Gastroesophageal sphincter (tissue), 4 donors: ENCODE data around the gene ADAMTS19. TPM values are rescaled to one million over a fixed set of nuclear protein-coding genes. Genes with fewer than 3 reads are reported as not detected.

ENCODE experiments used
- ATAC-seq: fragments of 150-250 bp; one replicate; pipeline ENCODE4 v1.9.1; 2016; ENCODE audit warnings: mild to moderate bottlenecking, moderate library complexity
- H3K27ac ChIP-seq, 4 donors: fragments of 200-600 bp; sonication (generic) in 3 of 4; 1 replicate in 3 of 4; 2 replicates in 1 of 4; pipeline ENCODE4 v1.5.1; 2016 to 2019
- H3K27me3 ChIP-seq: fragments of 200-600 bp; sonication (generic); one replicate; pipeline ENCODE4 v1.5.1; 2019
- H3K36me3 ChIP-seq, 2 donors: fragments of 200-600 bp; sonication (generic); one replicate each; pipeline ENCODE4 v1.5.1; 2019; ENCODE audit warnings: control low read depth in 1 of 2
- H3K4me1 ChIP-seq, 3 donors: fragments of 200-600 bp; sonication (generic); 1 replicate in 2 of 3; 2 replicates in 1 of 3; pipeline ENCODE4 v1.5.1; 2016 to 2019; ENCODE audit warnings: control low read depth in 2 of 3
- H3K4me3 ChIP-seq, 2 donors: fragments of 200-600 bp; sonication (generic); one replicate each; pipeline ENCODE4 v1.5.1; 2019; ENCODE audit warnings: mild to moderate bottlenecking in 1 of 2, moderate library complexity in 1 of 2
- H3K9me3 ChIP-seq, 3 donors: fragments of 200-600 bp; sonication (generic); one replicate each; pipeline ENCODE4 v1.5.1; 2017 to 2019; ENCODE audit warnings: control low read depth in 2 of 3
- CTCF ChIP-seq, 4 experiments: fragments of 200-600 bp in 2 of 4; fragments of 450-650 bp in 2 of 4; sonication (generic) in 1 of 4; IDR thresholded peaks; one replicate each; pipeline ENCODE4 v1.5.1; 2017 to 2019; ENCODE audit warnings: antibody characterized with exemption in 4 of 4, mild to moderate bottlenecking in 2 of 4, moderate library complexity in 2 of 4
- EP300 ChIP-seq: sonication (generic); formaldehyde crosslinking; IDR thresholded peaks from one replicate; pipeline ENCODE4 v1.6.1; 2017; ENCODE audit warnings: antibody characterized with exemption, mild to moderate bottlenecking
- POLR2A ChIP-seq, 2 donors: fragments of 450-650 bp; IDR thresholded peaks; one replicate each; pipeline ENCODE4 v1.6.1; 2017; ENCODE audit warnings: antibody characterized with exemption in 2 of 2, mild to moderate bottlenecking in 2 of 2, moderate library complexity in 1 of 2
- POLR2AphosphoS5 ChIP-seq: sonication (generic); formaldehyde crosslinking; IDR thresholded peaks from one replicate; pipeline ENCODE4 v1.6.1; 2017; ENCODE audit warnings: antibody characterized with exemption
- WGBS, 2 donors: methylation state at CpG; one replicate each; pipeline ENCODE4 v1.1.5; 2018; ENCODE audit warnings: low coverage in 1 of 2; 5-methylcytosine and 5-hydroxymethylcytosine counted together
- total RNA-seq, 4 donors: library from RNA; depleted of rRNA; stranded (reverse); fragments of >200 nt; gene quantifications; one replicate each; pipeline ENCODE4 v1.1.0, GENCODE V29; 2016

Gene ADAMTS19
- total RNA-seq, 4 donors from 2014 or later = 0.94 to 11.3 (median 4.4) TPM

GRCh38 chr5:129747572-129748407, 287.7 kb downstream of the ADAMTS19 start, which contains the start of gene MINAR2:
MINAR2 (plus strand) TSS chr5:129748094; CDS start chr5:129748191, 97 bp downstream.
- 78 to 79% methylated on average over 10 to 12 of the region's 13 CpGs for WGBS, 2 donors
- no peaks in the 10 kb centered on the region for H3K4me1 ChIP-seq
- no peak within 1 kb of the TSS for H3K4me3 ChIP-seq
- H3K36me3 ChIP-seq = no peaks in the 10 kb centered on the region
- no peaks in the 10 kb centered on the region for H3K27me3 ChIP-seq
- no peak within 1 kb of the TSS for H3K27ac ChIP-seq
- no peak for ATAC-seq
- TF ChIP-seq EP300 = no peak
- no peak for TF ChIP-seq POLR2A (IDR thresholded peaks at IDR 0.05)
- no peak for TF ChIP-seq POLR2AphosphoS5
- no peak for TF ChIP-seq CTCF (IDR thresholded peaks at IDR 0.05)
- no peaks in the 10 kb centered on the region for H3K9me3 ChIP-seq

- no peaks in the 10 kb centered on the region for H3K36me3 ChIP-seq
- no peak for ATAC-seq
- TF ChIP-seq POLR2A (IDR thresholded peaks at IDR 0.05) (no peak), POLR2AphosphoS5 (no peak), CTCF (IDR thresholded peaks at IDR 0.05) (no peak), EP300 (no peak)
- H3K4me3 ChIP-seq = no peak overlapping the region
- H3K4me1 ChIP-seq = no peaks in the 10 kb centered on the region
- H3K27me3 ChIP-seq = no peaks in the 10 kb centered on the region
- no peak overlapping the region for H3K27ac ChIP-seq
- 52 to 87% methylated on average over 1 of the region's 1 CpG for WGBS, 2 donors
- no peaks in the 10 kb centered on the region for H3K9me3 ChIP-seq
These were observed 289.1 kb downstream of the ADAMTS19 start for GRCh38 chr5:129748913-129749880.

- H3K9me3 ChIP-seq = no peaks in the 10 kb centered on the region
- no peaks in the 10 kb centered on the region for H3K36me3 ChIP-seq
- no peak for ATAC-seq
- whole genome bisulfite sequencing, 2 donors = 83 to 86% methylated on average over 1 of the region's 1 CpG
- H3K27ac ChIP-seq = no peak overlapping the region
- H3K4me1 ChIP-seq = no peaks in the 10 kb centered on the region
- H3K4me3 ChIP-seq = no peak overlapping the region
- H3K27me3 ChIP-seq = no peaks in the 10 kb centered on the region
- TF ChIP-seq EP300 (no peak), CTCF (IDR thresholded peaks at IDR 0.05) (no peak), POLR2A (IDR thresholded peaks at IDR 0.05) (no peak), POLR2AphosphoS5 (no peak)
These were observed 300.7 kb downstream of the ADAMTS19 start for GRCh38 chr5:129760636-129761325.

GRCh38 chr5:129763651-129764050, 303.6 kb downstream of the ADAMTS19 start:
- H3K27ac ChIP-seq = no peak overlapping the region
- no peaks in the 10 kb centered on the region for H3K4me1 ChIP-seq
- WGBS, 2 donors = 92 to 100% methylated on average over 1 of the region's 1 CpG
- H3K9me3 ChIP-seq = no peaks in the 10 kb centered on the region
- no peaks in the 10 kb centered on the region for H3K27me3 ChIP-seq
- no peak for ATAC-seq
- no peak overlapping the region for H3K4me3 ChIP-seq
- TF ChIP-seq POLR2AphosphoS5 (no peak), EP300 (no peak), CTCF (IDR thresholded peaks at IDR 0.05) (no peak)
- H3K36me3 ChIP-seq = no peaks in the 10 kb centered on the region
